ENCODE data around the gene ELF1. TPM values are rescaled to one million over a fixed set of nuclear protein-coding genes. Genes with fewer than 3 reads are reported as not detected.
"Not testable (repeated sequence)": the region's sequence is repeated elsewhere in the genome, so short reads cannot be mapped to it uniquely, and the experiment has no call there.

The ELF1 gene
- total RNA-seq, 2 donors from 2014 or later = 36.0 to 44.1 TPM

- H3K4me1 Mint-ChIP-seq = no peaks in the 10 kb centered on the region
- no peaks in the 10 kb centered on the region for H3K36me3 Mint-ChIP-seq (ENCODE audit: low read depth)
- no peaks in the 10 kb centered on the region for H3K9me3 ChIP-seq (ENCODE audit: control insufficient read depth, low read length)
- no peak overlapping the region for H3K4me3 ChIP-seq (ENCODE audit: low read length)
- no peaks in the 10 kb centered on the region for H3K9me3 Mint-ChIP-seq
- H3K4me3 Mint-ChIP-seq = no peak overlapping the region
- H3K9ac ChIP-seq (ENCODE audit: extremely low read depth, low read length, poor library complexity, severe bottlenecking) = no peak overlapping the region
- no peaks in the 10 kb centered on the region for H3K36me3 ChIP-seq (ENCODE audit: control insufficient read depth, insufficient read depth, low read length)
- H3K27me3 Mint-ChIP-seq (ENCODE audit: insufficient read depth) = no peaks in the 10 kb centered on the region
- H3K27ac Mint-ChIP-seq = no peak overlapping the region
- no peak for TF ChIP-seq CTCF (conservative IDR thresholded peaks at IDR 0.05)
- DNase-seq = no peak
- no peak overlapping the region for H3K27ac ChIP-seq (ENCODE audit: low read depth, low read length)
- H3K27me3 ChIP-seq (ENCODE audit: control insufficient read depth, insufficient read depth, low read length, poor library complexity, severe bottlenecking) = no peaks in the 10 kb centered on the region
- no peaks in the 10 kb centered on the region for H3K4me1 ChIP-seq (ENCODE audit: control insufficient read depth, insufficient read depth, low read length)
Observed at GRCh38 chr13:40911341-40911740, 107.8 kb downstream of the ELF1 start.

GRCh38 chr13:40910324-40911050 lies 108.6 kb downstream of the ELF1 start:
- TF ChIP-seq CTCF (conservative IDR thresholded peaks at IDR 0.05) = no peak
- WGBS, 2 experiments (ENCODE audit: insufficient coverage in 1 of 2, insufficient read length in 1 of 2) = 88 to 90% methylated on average over 1 to 2 of the region's 2 CpGs
- no peaks in the 10 kb centered on the region for H3K9me3 ChIP-seq (ENCODE audit: control insufficient read depth, low read length)
- no peaks in the 10 kb centered on the region for H3K9me3 Mint-ChIP-seq
- no peaks in the 10 kb centered on the region for H3K4me1 ChIP-seq (ENCODE audit: control insufficient read depth, insufficient read depth, low read length)
- no peaks in the 10 kb centered on the region for H3K36me3 Mint-ChIP-seq (ENCODE audit: low read depth)
- no peak for DNase-seq
- H3K27me3 ChIP-seq (ENCODE audit: control insufficient read depth, insufficient read depth, low read length, poor library complexity, severe bottlenecking) = no peaks in the 10 kb centered on the region
- H3K4me1 Mint-ChIP-seq = no peaks in the 10 kb centered on the region
- H3K27ac Mint-ChIP-seq = no peak overlapping the region
- no peaks in the 10 kb centered on the region for H3K36me3 ChIP-seq (ENCODE audit: control insufficient read depth, insufficient read depth, low read length)
- H3K27ac ChIP-seq (ENCODE audit: low read depth, low read length) = no peak overlapping the region
- no peaks in the 10 kb centered on the region for H3K27me3 Mint-ChIP-seq (ENCODE audit: insufficient read depth)
- no peak overlapping the region for H3K9ac ChIP-seq (ENCODE audit: extremely low read depth, low read length, poor library complexity, severe bottlenecking)
- H3K4me3 Mint-ChIP-seq = no peak overlapping the region
- no peak overlapping the region for H3K4me3 ChIP-seq (ENCODE audit: low read length)

- H3K36me3 Mint-ChIP-seq (ENCODE audit: low read depth); H3K36me3 ChIP-seq (ENCODE audit: control insufficient read depth, insufficient read depth, low read length); H3K9me3 ChIP-seq (ENCODE audit: control insufficient read depth, low read length); H3K27me3 Mint-ChIP-seq (ENCODE audit: insufficient read depth); H3K27ac ChIP-seq (ENCODE audit: low read depth, low read length); H3K4me1 Mint-ChIP-seq; H3K4me1 ChIP-seq (ENCODE audit: control insufficient read depth, insufficient read depth, low read length); H3K27me3 ChIP-seq (ENCODE audit: control insufficient read depth, insufficient read depth, low read length, poor library complexity, severe bottlenecking); H3K9ac ChIP-seq (ENCODE audit: extremely low read depth, low read length, poor library complexity, severe bottlenecking); H3K4me3 ChIP-seq (ENCODE audit: low read length); H3K27ac Mint-ChIP-seq; H3K4me3 Mint-ChIP-seq; DNase-seq; H3K9me3 Mint-ChIP-seq: not testable (repeated sequence)
- WGBS, 2 experiments (ENCODE audit: insufficient coverage in 1 of 2, insufficient read length in 1 of 2) = 91 to 97% methylated on average over 4 of the region's 4 CpGs
Observed at GRCh38 chr13:40909541-40910200, 109.4 kb downstream of the ELF1 start.
